Liver (tissue), 9 donors: Measurements from ENCODE around the gene DDOST. TPM values are rescaled to one million over a fixed set of nuclear protein-coding genes. Genes with fewer than 3 reads are reported as not detected.

Experiments used
- DNase-seq: peaks from one replicate; pipeline ENCODE4 v3.0.0-alpha.2; 2017; ENCODE audit warnings: low spot score
- H3K27ac ChIP-seq, 2 donors: one replicate each; pipeline ENCODE4 v1.7.0; 2013; ENCODE audit warnings: inconsistent platforms in 2 of 2, low read length in 2 of 2, control low read depth in 1 of 2, low read depth in 1 of 2, mild to moderate bottlenecking in 1 of 2
- H3K27me3 ChIP-seq, 4 donors: one replicate each; pipeline versions ENCODE4 v1.6.1 to v1.7.0; 2013; ENCODE audit warnings: low read length in 3 of 4, inconsistent platforms in 1 of 4, mild to moderate bottlenecking in 1 of 4, moderate library complexity in 1 of 4; ENCODE audit not compliant: control insufficient read depth in 4 of 4, insufficient read depth in 4 of 4
- H3K36me3 ChIP-seq, 4 donors: one replicate each; pipeline versions ENCODE4 v1.6.1 to v1.7.0; 2013; ENCODE audit warnings: low read length in 3 of 4, mild to moderate bottlenecking in 3 of 4, low read depth in 1 of 4, moderate library complexity in 1 of 4; ENCODE audit not compliant: control insufficient read depth in 4 of 4, insufficient read depth in 3 of 4
- H3K4me1 ChIP-seq, 4 donors: one replicate each; pipeline versions ENCODE4 v1.6.1 to v1.7.0; 2013; ENCODE audit warnings: low read length in 3 of 4, mild to moderate bottlenecking in 3 of 4, moderate library complexity in 1 of 4; ENCODE audit not compliant: control insufficient read depth in 4 of 4, insufficient read depth in 4 of 4
- H3K4me3 ChIP-seq, 3 donors: one replicate each; pipeline versions ENCODE4 v1.6.1 to v1.7.0; 2013; ENCODE audit warnings: low read length in 3 of 3, control low read depth in 1 of 3, low read depth in 1 of 3, mild to moderate bottlenecking in 1 of 3
- H3K9ac ChIP-seq, 2 donors: one replicate each; pipeline ENCODE4 v1.7.0; 2013; ENCODE audit warnings: low read length in 2 of 2, mild to moderate bottlenecking in 2 of 2, moderate library complexity in 2 of 2, control low read depth in 1 of 2, low read depth in 1 of 2
- H3K9me3 ChIP-seq, 4 donors: one replicate each; pipeline versions ENCODE4 v1.6.1 to v1.7.0; 2013; ENCODE audit warnings: low read length in 3 of 4; ENCODE audit not compliant: control insufficient read depth in 4 of 4
- CTCF ChIP-seq: fragments of 150-350 bp; IDR thresholded peaks from 2 replicates; pipeline ENCODE4 v1.5.1; 2017; ENCODE audit warnings: improper control_type of control experiment, low read depth, low read length; ENCODE audit not compliant: missing input control
- EGR1 ChIP-seq, 2 donors: IDR thresholded peaks; 2 replicates each; pipeline ENCODE4 v1.6.1; 2016 to 2018; ENCODE audit warnings: antibody characterized with exemption in 2 of 2, low read depth in 2 of 2
- FOXA1 ChIP-seq: IDR thresholded peaks from 2 replicates; pipeline ENCODE4 v1.6.1; 2016; ENCODE audit warnings: antibody characterized with exemption
- FOXA2 ChIP-seq: IDR thresholded peaks from 2 replicates; pipeline ENCODE4 v1.6.1; 2016; ENCODE audit warnings: antibody characterized with exemption
- GABPA ChIP-seq, 2 donors: IDR thresholded peaks in 1 of 2; conservative IDR thresholded peaks in 1 of 2; 2 replicates each; pipeline ENCODE4 v1.6.1; 2016; ENCODE audit warnings: antibody characterized with exemption in 2 of 2, mild to moderate bottlenecking in 1 of 2, moderate library complexity in 1 of 2
- HNF4A ChIP-seq, 2 donors: conservative IDR thresholded peaks; 2 replicates each; pipeline ENCODE4 v1.6.1; 2016; ENCODE audit warnings: antibody characterized with exemption in 2 of 2, mild to moderate bottlenecking in 2 of 2
- HNF4G ChIP-seq: IDR thresholded peaks from 2 replicates; pipeline ENCODE4 v1.6.1; 2016; ENCODE audit warnings: antibody characterized with exemption
- JUND ChIP-seq, 2 donors: IDR thresholded peaks; 2 replicates each; pipeline ENCODE4 v1.6.1; 2016; ENCODE audit warnings: antibody characterized with exemption in 2 of 2
- NR2F2 ChIP-seq: IDR thresholded peaks from 2 replicates; pipeline ENCODE4 v1.6.1; 2016; ENCODE audit warnings: antibody characterized with exemption
- RAD21 ChIP-seq, 2 donors: IDR thresholded peaks; 2 replicates each; pipeline ENCODE4 v1.6.1; 2016; ENCODE audit warnings: antibody characterized with exemption in 2 of 2, mild to moderate bottlenecking in 2 of 2
- REST ChIP-seq: IDR thresholded peaks from 2 replicates; pipeline ENCODE4 v1.6.1; 2016; ENCODE audit warnings: antibody characterized with exemption, mild to moderate bottlenecking
- RXRA ChIP-seq, 2 donors: IDR thresholded peaks; 2 replicates each; pipeline ENCODE4 v1.6.1; 2017 to 2018; ENCODE audit warnings: antibody characterized with exemption in 2 of 2, mild to moderate bottlenecking in 1 of 2
- TAF1 ChIP-seq: conservative IDR thresholded peaks from 2 replicates; pipeline ENCODE4 v1.6.1; 2016; ENCODE audit warnings: antibody characterized with exemption, mild to moderate bottlenecking
- YY1 ChIP-seq: IDR thresholded peaks from 2 replicates; pipeline ENCODE4 v1.6.1; 2016; ENCODE audit warnings: antibody characterized with exemption, mild to moderate bottlenecking
- WGBS: extraction: QIAGEN DNeasy Blood & Tissue Kit; methylation state at CpG from one replicate; pipeline ENCODE4 v1.1.7; 2013; 5-methylcytosine and 5-hydroxymethylcytosine counted together
- polyA plus RNA-seq, 2 donors: library from polyadenylated mRNA; stranded (reverse) in 1 of 2; unstranded in 1 of 2; fragments of 200-250 nt in 1 of 2; fragments of >200 nt in 1 of 2; fragmentation: Nextera tagmentation in 1 of 2; extraction: Ambion mirVana in 1 of 2; gene quantifications; one replicate each; pipeline versions ENCODE4 v1.2.1 to v1.2.3, GENCODE V29; 2013 to 2015
- total RNA-seq, 2 donors: library from RNA; depleted of rRNA; stranded (reverse); fragments of >200 nt; gene quantifications; one replicate each; pipeline ENCODE4 v1.2.3, GENCODE V29; 2014
- TF ChIP-seq, protein P1 (sequence below): IDR thresholded peaks from 2 replicates; pipeline ENCODE4 v1.6.1; 2016; ENCODE audit warnings: antibody characterized with exemption
- TF ChIP-seq, protein P2 (sequence below): IDR thresholded peaks from 2 replicates; pipeline ENCODE4 v1.6.1; 2016; ENCODE audit warnings: antibody characterized with exemption
- TF ChIP-seq, protein P3 (sequence below): IDR thresholded peaks from 2 replicates; pipeline ENCODE4 v1.6.1; 2016; ENCODE audit warnings: antibody characterized with exemption
- donor health status: healthy.
- donor health status: healthy.
- donor health status: healthy.
- donor health status: healthy.
- donor health status: healthy.

Gene DDOST
- total and polyA plus RNA-seq, 4 donors: 70.2 to 193 (median 164) TPM

DNA sequence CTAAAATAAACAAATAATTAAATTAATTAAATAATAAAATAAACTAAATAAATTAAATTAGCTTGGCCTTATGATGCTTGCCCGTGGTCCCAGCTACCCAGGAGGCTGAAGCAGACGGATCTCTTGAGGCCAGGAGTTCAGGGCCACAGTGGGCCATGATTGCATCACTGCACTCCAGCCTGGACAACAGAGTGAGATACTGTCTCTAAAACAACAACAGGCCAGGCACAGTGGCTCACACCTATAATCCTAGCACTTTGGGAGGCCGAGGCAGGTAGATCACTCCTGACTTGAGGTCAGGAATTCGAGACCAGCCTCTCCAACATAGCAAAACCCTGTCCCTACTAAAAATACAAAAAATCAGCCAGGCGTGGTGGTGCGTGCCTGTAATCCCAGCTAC is 40.2 kb downstream of the DDOST start:
- TF ChIP-seq RAD21 (IDR thresholded peaks at IDR 0.05) (no peak), EGR1 (IDR thresholded peaks at IDR 0.05; ENCODE audit: low read depth in 2 of 2) (no peak), CTCF (no peak), HNF4A (conservative IDR thresholded peaks at IDR 0.05) (no peak), NR2F2 (no peak), FOXA1 (no peak), GABPA (IDR thresholded peaks at IDR 0.05 in 1 of 2, conservative IDR thresholded peaks at IDR 0.05 in 1 of 2) (no peak), JUND (IDR thresholded peaks at IDR 0.05) (no peak), YY1 (no peak), HNF4G (no peak), TAF1 (no peak), FOXA2 (no peak), REST (no peak)
- TF ChIP-seq, protein P1, sequence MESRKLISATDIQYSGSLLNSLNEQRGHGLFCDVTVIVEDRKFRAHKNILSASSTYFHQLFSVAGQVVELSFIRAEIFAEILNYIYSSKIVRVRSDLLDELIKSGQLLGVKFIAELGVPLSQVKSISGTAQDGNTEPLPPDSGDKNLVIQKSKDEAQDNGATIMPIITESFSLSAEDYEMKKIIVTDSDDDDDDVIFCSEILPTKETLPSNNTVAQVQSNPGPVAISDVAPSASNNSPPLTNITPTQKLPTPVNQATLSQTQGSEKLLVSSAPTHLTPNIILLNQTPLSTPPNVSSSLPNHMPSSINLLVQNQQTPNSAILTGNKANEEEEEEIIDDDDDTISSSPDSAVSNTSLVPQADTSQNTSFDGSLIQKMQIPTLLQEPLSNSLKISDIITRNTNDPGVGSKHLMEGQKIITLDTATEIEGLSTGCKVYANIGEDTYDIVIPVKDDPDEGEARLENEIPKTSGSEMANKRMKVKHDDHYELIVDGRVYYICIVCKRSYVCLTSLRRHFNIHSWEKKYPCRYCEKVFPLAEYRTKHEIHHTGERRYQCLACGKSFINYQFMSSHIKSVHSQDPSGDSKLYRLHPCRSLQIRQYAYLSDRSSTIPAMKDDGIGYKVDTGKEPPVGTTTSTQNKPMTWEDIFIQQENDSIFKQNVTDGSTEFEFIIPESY: no peak
- TF ChIP-seq, protein P2, sequence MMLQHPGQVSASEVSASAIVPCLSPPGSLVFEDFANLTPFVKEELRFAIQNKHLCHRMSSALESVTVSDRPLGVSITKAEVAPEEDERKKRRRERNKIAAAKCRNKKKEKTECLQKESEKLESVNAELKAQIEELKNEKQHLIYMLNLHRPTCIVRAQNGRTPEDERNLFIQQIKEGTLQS: no peak
- TF ChIP-seq, protein P3, sequence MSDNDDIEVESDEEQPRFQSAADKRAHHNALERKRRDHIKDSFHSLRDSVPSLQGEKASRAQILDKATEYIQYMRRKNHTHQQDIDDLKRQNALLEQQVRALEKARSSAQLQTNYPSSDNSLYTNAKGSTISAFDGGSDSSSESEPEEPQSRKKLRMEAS: no peak
- no peak for DNase-seq
- Histone ChIP-seq H3K9ac (no peak overlapping the region), H3K36me3 (peaks cover 3 to 14% (median 14%) of the 10 kb centered on the region in 4 donors), H3K4me1 (peaks cover 0 to 2% (median 0%) of the 10 kb centered on the region in 4 donors), H3K27ac (no peak overlapping the region), H3K27me3 (no peaks in the 10 kb centered on the region), H3K4me3 (no peak overlapping the region), H3K9me3 (no peaks in the 10 kb centered on the region)
- 78% methylated on average over 6 of the region's 6 CpGs for WGBS

GRCh38 chr1:20619999-20620398 is 41.2 kb downstream of the DDOST start:
- Histone ChIP-seq H3K27ac (no peak overlapping the region), H3K36me3 (peaks cover 3 to 14% (median 14%) of the 10 kb centered on the region in 4 donors), H3K9ac (no peak overlapping the region), H3K27me3 (no peaks in the 10 kb centered on the region), H3K9me3 (no peaks in the 10 kb centered on the region), H3K4me1 (peaks cover 0 to 5% (median 0%) of the 10 kb centered on the region in 4 donors), H3K4me3 (no peak overlapping the region)
- DNase-seq: no peak
- 91% methylated on average over 1 of the region's 1 CpG for WGBS
- TF ChIP-seq, protein P3: no peak
- TF ChIP-seq FOXA2 (no peak), GABPA (IDR thresholded peaks at IDR 0.05 in 1 of 2, conservative IDR thresholded peaks at IDR 0.05 in 1 of 2) (no peak), NR2F2 (no peak), EGR1 (IDR thresholded peaks at IDR 0.05; ENCODE audit: low read depth in 2 of 2) (no peak), RXRA (IDR thresholded peaks at IDR 0.05) (no peak), CTCF (no peak), YY1 (no peak), HNF4G (no peak), HNF4A (conservative IDR thresholded peaks at IDR 0.05) (no peak), JUND (IDR thresholded peaks at IDR 0.05) (no peak)
- TF ChIP-seq, protein P2: no peak
